Astrocyte of the cerebellum (primary cell): Measurements from ENCODE around the gene GNG3.

Source experiments
- DNase-seq: peaks from one replicate; pipeline ENCODE4 v3.0.0-alpha.2; 2011; ENCODE audit warnings: low read depth
- H3K4me3 ChIP-seq: 2 replicates; pipeline ENCODE4 v1.5.1; 2011; ENCODE audit warnings: mild to moderate bottlenecking, low read depth, low read length, moderate library complexity
- in situ Hi-C: cut with HindIII; loops from 2 replicates; pipeline ENCODE4 v1.10.0; 2017; ENCODE audit warnings: low sequenced_read_pairs
- TF ChIP-seq, protein P1 (sequence below): IDR thresholded peaks from 2 replicates; pipeline ENCODE4 v1.5.1; 2012; ENCODE audit warnings: low read length, low read depth, moderate library complexity, mild to moderate bottlenecking; ENCODE audit errors: missing control alignments

Gene GNG3

DNA sequence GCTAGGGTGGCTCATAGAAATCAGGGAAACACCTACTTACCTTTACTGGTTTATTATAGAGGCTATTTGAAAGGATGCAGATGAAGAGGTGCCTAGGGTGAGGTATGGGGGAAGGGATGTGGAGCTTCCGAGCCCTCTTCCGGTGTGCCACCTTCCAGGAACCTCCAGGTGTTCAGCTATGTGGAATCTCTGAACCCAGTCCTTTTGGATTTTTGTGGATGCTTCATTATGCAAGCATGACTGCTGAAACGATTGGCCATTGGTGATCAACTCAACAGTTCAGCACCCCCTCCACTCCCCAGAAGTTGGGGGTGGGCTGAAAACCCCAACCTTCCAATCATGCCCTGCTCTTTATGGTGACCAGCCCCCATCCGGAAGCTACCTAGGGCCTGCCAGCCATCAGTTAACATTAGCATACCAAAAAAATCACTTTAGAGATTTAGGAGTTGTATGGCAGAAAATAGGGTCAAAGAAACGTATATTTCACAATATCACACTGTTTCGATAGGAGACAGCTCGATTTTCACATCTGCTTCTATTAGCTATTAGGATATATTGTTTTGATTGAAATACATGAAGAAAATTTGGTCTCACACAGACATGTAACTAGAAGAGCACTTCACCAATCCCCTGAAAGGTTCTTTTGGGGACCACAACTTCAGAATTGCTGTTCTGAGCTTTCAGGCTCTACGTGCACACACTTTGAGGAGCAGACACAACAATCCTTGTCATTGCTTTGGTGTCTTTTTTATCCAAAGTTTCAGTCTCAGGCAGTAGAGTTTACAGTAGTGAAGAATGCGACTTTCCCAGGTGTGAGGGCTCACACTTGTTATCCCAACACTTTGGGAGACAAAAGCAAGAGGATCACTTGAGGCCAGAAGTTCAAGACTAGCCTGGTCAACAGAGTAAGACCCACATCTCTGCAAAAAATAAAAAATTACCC lies 50.6 kb downstream of the GNG3 start:
- in situ Hi-C loops = no loop called here
- DNase-seq = no peak
- TF ChIP-seq, protein P1, sequence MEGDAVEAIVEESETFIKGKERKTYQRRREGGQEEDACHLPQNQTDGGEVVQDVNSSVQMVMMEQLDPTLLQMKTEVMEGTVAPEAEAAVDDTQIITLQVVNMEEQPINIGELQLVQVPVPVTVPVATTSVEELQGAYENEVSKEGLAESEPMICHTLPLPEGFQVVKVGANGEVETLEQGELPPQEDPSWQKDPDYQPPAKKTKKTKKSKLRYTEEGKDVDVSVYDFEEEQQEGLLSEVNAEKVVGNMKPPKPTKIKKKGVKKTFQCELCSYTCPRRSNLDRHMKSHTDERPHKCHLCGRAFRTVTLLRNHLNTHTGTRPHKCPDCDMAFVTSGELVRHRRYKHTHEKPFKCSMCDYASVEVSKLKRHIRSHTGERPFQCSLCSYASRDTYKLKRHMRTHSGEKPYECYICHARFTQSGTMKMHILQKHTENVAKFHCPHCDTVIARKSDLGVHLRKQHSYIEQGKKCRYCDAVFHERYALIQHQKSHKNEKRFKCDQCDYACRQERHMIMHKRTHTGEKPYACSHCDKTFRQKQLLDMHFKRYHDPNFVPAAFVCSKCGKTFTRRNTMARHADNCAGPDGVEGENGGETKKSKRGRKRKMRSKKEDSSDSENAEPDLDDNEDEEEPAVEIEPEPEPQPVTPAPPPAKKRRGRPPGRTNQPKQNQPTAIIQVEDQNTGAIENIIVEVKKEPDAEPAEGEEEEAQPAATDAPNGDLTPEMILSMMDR = no peak
- H3K4me3 ChIP-seq = no peak overlapping the region
